Measurements from ENCODE around the gene COG5.

DNA sequence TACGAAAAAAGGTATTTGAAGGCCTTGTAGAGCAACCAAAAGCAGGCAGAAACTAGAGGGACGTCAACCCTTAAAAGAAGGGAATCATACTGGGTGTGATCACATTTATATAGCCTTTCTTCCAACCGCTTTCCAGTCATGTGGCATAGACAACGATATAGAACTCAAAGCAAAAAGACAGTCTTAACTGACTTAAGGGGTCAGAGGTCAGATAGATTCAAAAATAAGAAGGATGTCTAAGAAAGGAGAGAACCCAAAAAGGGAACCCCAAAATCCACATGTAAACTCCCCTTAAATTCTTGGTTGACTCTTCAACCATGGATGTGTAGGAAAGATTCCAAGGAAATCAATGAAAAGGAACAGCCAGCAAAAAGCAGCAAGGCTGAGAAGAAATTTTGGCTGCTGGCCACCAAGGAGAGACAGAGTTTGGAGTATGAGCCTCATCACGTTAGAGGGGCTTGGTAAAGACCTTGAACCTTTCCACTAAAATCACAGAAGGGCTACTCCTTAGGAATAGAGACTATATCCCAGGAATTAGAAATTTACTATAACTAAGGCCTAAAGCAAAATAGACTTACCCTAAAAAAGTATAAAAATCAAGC lies 24.9 kb upstream of the COG5 start:
- TF ChIP-seq CTCF (IDR thresholded peaks at IDR 0.05) (no peak), POLR2A (IDR thresholded peaks at IDR 0.05) (no peak)
